B cell (primary cell): ENCODE measurements around the gene SEPTIN14. TPM values are rescaled to one million over a fixed set of nuclear protein-coding genes. Genes with fewer than 3 reads are reported as not detected.
"Not testable (repeated sequence)": the region's sequence is repeated elsewhere in the genome, so short reads cannot be mapped to it uniquely, and the experiment has no call there.

Source experiments
- ATAC-seq: fragments of 200-7000 bp; cut with Tn5 transposase; one replicate; pipeline ENCODE4 v1.10.0; 2021; ENCODE audit warnings: low read depth, mild to moderate bottlenecking, moderate number of reproducible peaks, moderate library complexity
- CTCF ChIA-PET: fragments of 350-600 bp; sonication (Branson Sonifier 250); formaldehyde crosslinking; loops from one replicate; lab custom pipeline; 2021; ENCODE audit warnings: antibody characterized with exemption, inconsistent platforms; lab: Charles Lee
- POLR2A ChIA-PET: fragments of 350-600 bp; sonication (Branson Sonifier 250); formaldehyde crosslinking; loops from one replicate; lab custom pipeline; 2021; ENCODE audit warnings: antibody characterized with exemption; lab: Charles Lee
- DNase-seq: peaks from one replicate; pipeline ENCODE4 v3.0.0; 2013
- H2AFZ ChIP-seq: 2 replicates; pipeline ENCODE4 v1.6.1; 2012; ENCODE audit warnings: mild to moderate bottlenecking, low read depth, low read length; ENCODE audit not compliant: insufficient read depth, poor library complexity, severe bottlenecking
- H3K27ac ChIP-seq, 2 donors: 1 replicate in 1 of 2; 2 replicates in 1 of 2; pipeline ENCODE4 v1.5.1; 2012 to 2013; ENCODE audit warnings: low read length in 2 of 2, mild to moderate bottlenecking in 2 of 2, moderate library complexity in 1 of 2
- H3K27me3 ChIP-seq, 4 experiments: fragments of 200-600 bp in 1 of 4; sonication (generic) in 1 of 4; replicated peaks in 1 of 4; 1 replicate in 2 of 4; 2 replicates in 2 of 4; pipeline versions ENCODE4 v1.6.1 to v1.7.0; 2013 to 2016; ENCODE audit warnings: low read length in 3 of 4, mild to moderate bottlenecking in 2 of 4, mixed read lengths in 1 of 4, moderate library complexity in 1 of 4; ENCODE audit not compliant: insufficient read depth in 4 of 4, control insufficient read depth in 3 of 4; ENCODE audit errors: control extremely low read depth in 1 of 4
- H3K36me3 ChIP-seq, 2 experiments: replicated peaks in 1 of 2; 1 replicate in 1 of 2; 2 replicates in 1 of 2; pipeline versions ENCODE4 v1.6.1 to v1.7.1; 2013; ENCODE audit warnings: low read length in 1 of 2; ENCODE audit not compliant: insufficient read depth in 2 of 2, control insufficient read depth in 1 of 2; ENCODE audit errors: control extremely low read depth in 1 of 2, extremely low read depth in 1 of 2
- H3K4me1 ChIP-seq, 2 donors: fragments of 200-600 bp in 1 of 2; sonication (generic) in 1 of 2; 1 replicate in 1 of 2; 2 replicates in 1 of 2; pipeline versions ENCODE4 v1.5.1 to v1.6.1; 2013 to 2017; ENCODE audit warnings: low read length in 2 of 2; ENCODE audit not compliant: control insufficient read depth in 2 of 2, insufficient read depth in 2 of 2
- H3K4me2 ChIP-seq: replicated peaks from 2 replicates; pipeline ENCODE3; 2012; ENCODE audit warnings: mild to moderate bottlenecking, low read depth, low read length; ENCODE audit not compliant: poor library complexity, severe bottlenecking
- H3K4me3 ChIP-seq, 5 experiments: fragments of 200-600 bp in 1 of 5; sonication (generic) in 1 of 5; 1 replicate in 3 of 5; 2 replicates in 2 of 5; pipeline versions ENCODE4 v1.5.1 to v1.7.0; 2011 to 2016; ENCODE audit warnings: low read length in 4 of 5, mild to moderate bottlenecking in 4 of 5, low read depth in 2 of 5, control low read depth in 1 of 5, moderate library complexity in 1 of 5; ENCODE audit not compliant: insufficient read depth in 1 of 5; ENCODE audit errors: control extremely low read depth in 1 of 5, extremely low read depth in 1 of 5
- H3K79me2 ChIP-seq: fragments of 200-600 bp; sonication (generic); one replicate; pipeline ENCODE4 v1.6.0; 2016; ENCODE audit warnings: low read length; ENCODE audit not compliant: control insufficient read depth, insufficient read depth
- H3K9ac ChIP-seq: fragments of 200-600 bp; sonication (generic); 2 replicates; pipeline ENCODE4 v1.6.1; 2017; ENCODE audit warnings: mild to moderate bottlenecking, low read length, moderate library complexity
- H3K9me3 ChIP-seq, 3 donors: one replicate each; pipeline versions ENCODE4 v1.6.1 to v1.7.1; 2013; ENCODE audit warnings: low read length in 2 of 3; ENCODE audit not compliant: control insufficient read depth in 2 of 3, insufficient read depth in 1 of 3; ENCODE audit errors: control extremely low read depth in 1 of 3
- H4K20me1 ChIP-seq: 2 replicates; pipeline ENCODE4 v1.6.0; 2012; ENCODE audit warnings: mild to moderate bottlenecking, low read length; ENCODE audit not compliant: insufficient read depth, control insufficient read depth, poor library complexity, severe bottlenecking
- H3K27ac Mint-ChIP-seq: one replicate; pipeline ENCODE4 v1.8.0; 2021; ENCODE audit warnings: mixed read lengths
- H3K27me3 Mint-ChIP-seq: one replicate; pipeline ENCODE4 v1.8.0; 2021; ENCODE audit warnings: mixed read lengths
- H3K4me1 Mint-ChIP-seq: one replicate; pipeline ENCODE4 v1.8.0; 2021; ENCODE audit warnings: mixed read lengths
- H3K4me3 Mint-ChIP-seq: one replicate; pipeline ENCODE4 v1.8.0; 2021; ENCODE audit warnings: mixed read lengths
- H3K9me3 Mint-ChIP-seq: one replicate; pipeline ENCODE4 v1.8.0; 2022; ENCODE audit warnings: mixed read lengths; ENCODE audit not compliant: insufficient read depth
- WGBS: methylation state at CpG from one replicate; pipeline ENCODE4 v1.1.5; 2013; ENCODE audit warnings: missing lambda C conversion rate; ENCODE audit not compliant: insufficient coverage; 5-methylcytosine and 5-hydroxymethylcytosine counted together
- intact Hi-C: fragments of 100-400 bp; cut with micrococcal nuclease; formaldehyde crosslinking; loops from one replicate; pipeline ENCODE4 v1.10.0; 2022
- polyA plus RNA-seq: library from polyadenylated mRNA; depleted of rRNA; stranded (reverse); fragments of >200 nt; gene quantifications from 2 replicates; pipeline ENCODE4 v1.2.3, GENCODE V29; 2012
- small RNA-seq: library from RNA; depleted of rRNA; stranded (forward); fragments of <200 nt; gene quantifications from one replicate; pipeline ENCODE3, GENCODE V24; 2012; ENCODE audit warnings: low replicate concordance, low read depth; ENCODE audit not compliant: insufficient read length
- total RNA-seq, 2 donors: library from RNA; stranded (reverse); fragments of 120-200 nt in 1 of 2; gene quantifications; 1 replicate in 1 of 2; 2 replicates in 1 of 2; pipeline versions ENCODE4 v1.2.3 to v1.2.4, GENCODE V29; 2013 to 2022

The SEPTIN14 gene
- total and polyA plus RNA-seq, 2 donors (not counting 1 experiment from before 2014, with no cell fraction given) = not detected

- H3K36me3 ChIP-seq, H3K4me3 ChIP-seq, H3K4me2 ChIP-seq, H4K20me1 ChIP-seq, H3K4me3 Mint-ChIP-seq, intact Hi-C loops, H3K9ac ChIP-seq, H3K4me1 Mint-ChIP-seq, H3K9me3 ChIP-seq, H3K27ac Mint-ChIP-seq, H2AFZ ChIP-seq, H3K27ac ChIP-seq, H3K27me3 ChIP-seq, H3K4me1 ChIP-seq, CTCF ChIA-PET, H3K27me3 Mint-ChIP-seq, H3K79me2 ChIP-seq, ATAC-seq, H3K9me3 Mint-ChIP-seq, DNase-seq, POLR2A ChIA-PET: not testable (repeated sequence)
- 98% methylated on average over 9 of the region's 20 CpGs for WGBS
Measured at GRCh38 chr7:55744706-55745105, 117.8 kb downstream of the SEPTIN14 start.

Small RNA genes within 50 kb of the gene (small RNA-seq; reads per million reads assigned to genes)
- not detected for gene AC092647.1
- not detected for gene AC092647.2
- gene RNU6-1126P = not detected

Other genes starting within 250 kb of the SEPTIN14 start
- 4.3 and 4.8 TPM in 2 replicates for gene ZNF713, start 24.7 kb upstream of the SEPTIN14 start, total RNA-seq
- gene ZNF713, start 24.7 kb upstream of the SEPTIN14 start, polyA plus RNA-seq = 0.88 and 1.2 TPM in 2 replicates
- 10.3 and 13.0 TPM in 2 replicates for gene MRPS17, start 89.1 kb upstream of the SEPTIN14 start, total RNA-seq
- 4.2 and 5.1 TPM in 2 replicates for gene MRPS17, start 89.1 kb upstream of the SEPTIN14 start, polyA plus RNA-seq
- gene NIPSNAP2, start 101.8 kb upstream of the SEPTIN14 start, total RNA-seq = 40.4 and 42.6 TPM in 2 replicates
- 19.6 and 22.0 TPM in 2 replicates for gene NIPSNAP2, start 101.8 kb upstream of the SEPTIN14 start, polyA plus RNA-seq
- gene PSPH, start 188.7 kb upstream of the SEPTIN14 start, total RNA-seq = 4.1 and 6.2 TPM in 2 replicates
- gene PSPH, start 188.7 kb upstream of the SEPTIN14 start, polyA plus RNA-seq = 1.9 and 2.0 TPM in 2 replicates
- gene CCT6A, start 189.0 kb upstream of the SEPTIN14 start, total RNA-seq = 71.3 and 79.0 TPM in 2 replicates
- gene CCT6A, start 189.0 kb upstream of the SEPTIN14 start, polyA plus RNA-seq = 40.3 and 55.3 TPM in 2 replicates
- gene SUMF2, start 201.5 kb upstream of the SEPTIN14 start, total RNA-seq = 112 and 115 TPM in 2 replicates
- gene SUMF2, start 201.5 kb upstream of the SEPTIN14 start, polyA plus RNA-seq = 101 TPM in 2 replicates
- 3.3 and 4.0 TPM in 2 replicates for gene PHKG1, start 230.2 kb upstream of the SEPTIN14 start, total RNA-seq
- gene PHKG1, start 230.2 kb upstream of the SEPTIN14 start, polyA plus RNA-seq = 1.9 and 2.1 TPM in 2 replicates
- gene CHCHD2, start 243.7 kb upstream of the SEPTIN14 start, total RNA-seq = 166 and 168 TPM in 2 replicates
- 246 and 286 TPM in 2 replicates for gene CHCHD2, start 243.7 kb upstream of the SEPTIN14 start, polyA plus RNA-seq